Activated CD8-positive, alpha-beta T cell treated with anti-CD3 and anti-CD28 coated beads, Interleukin-2, amount 10 ng/mL, durations not matched to agents 7 days and 5 days (primary cell): ENCODE data around the gene OXSR1. TPM values are rescaled to one million over a fixed set of nuclear protein-coding genes. Genes with fewer than 3 reads are reported as not detected.
"Not testable (repeated sequence)": the region's sequence is repeated elsewhere in the genome, so short reads cannot be mapped to it uniquely, and the experiment has no call there.

ENCODE experiments used
- ATAC-seq: fragments of 150-1000 bp; cut with Tn5 transposase; one replicate; pipeline ENCODE4 v1.10.0; 2021; ENCODE audit warnings: moderate library complexity
- CTCF ChIA-PET: fragments of 350-600 bp; sonication (Branson Sonifier 250); formaldehyde crosslinking; loops from one replicate; lab custom pipeline; 2021; ENCODE audit warnings: antibody characterized with exemption; lab: Charles Lee
- POLR2A ChIA-PET: fragments of 350-600 bp; sonication (Branson Sonifier 250); formaldehyde crosslinking; loops from one replicate; lab custom pipeline; 2021; ENCODE audit warnings: antibody characterized with exemption; lab: Charles Lee
- DNase-seq: peaks from one replicate; pipeline ENCODE4 v3.0.0-alpha.2; 2020
- H3K27ac Mint-ChIP-seq: one replicate; pipeline ENCODE4 v1.8.0; 2021; ENCODE audit warnings: mild to moderate bottlenecking, mixed read lengths
- H3K27me3 Mint-ChIP-seq: one replicate; pipeline ENCODE4 v1.8.0; 2021; ENCODE audit warnings: low read depth, mixed read lengths
- H3K36me3 Mint-ChIP-seq: one replicate; pipeline ENCODE4 v1.8.0; 2021; ENCODE audit warnings: low read depth, mixed read lengths
- H3K4me1 Mint-ChIP-seq: one replicate; pipeline ENCODE4 v1.8.0; 2021; ENCODE audit warnings: low read depth, mixed read lengths
- H3K4me3 Mint-ChIP-seq: one replicate; pipeline ENCODE4 v1.8.0; 2021; ENCODE audit warnings: mild to moderate bottlenecking, mixed read lengths
- H3K9me3 Mint-ChIP-seq: one replicate; pipeline ENCODE4 v1.8.0; 2022; ENCODE audit warnings: mixed read lengths; ENCODE audit not compliant: insufficient read depth
- total RNA-seq, 2 experiments: library from RNA; stranded (reverse); gene quantifications; one replicate each; pipeline ENCODE4 v1.2.3, GENCODE V29; 2021

Gene OXSR1
- total RNA-seq, 2 experiments from 2014 or later: 56.9 to 60.3 TPM

GRCh38 chr3:38157595-38157994 is 7.7 kb upstream of the OXSR1 start:
- ChIA-PET CTCF (interaction anchor here (1.5 kb wide), 1 partner anchor 19 kb away, joined by 3 read pairs; the partner anchor contains the start of gene MYD88), POLR2A (interaction anchor here (0.7 to 0.9 kb wide), 2 partner anchors 9 to 21 kb away, joined by 3 to 4 read pairs; partner anchors contain the start of gene ACAA1)
- DNase-seq (no peak), ATAC-seq (no peak)
- Mint-ChIP-seq H3K36me3 (no peaks in the 10 kb centered on the region), H3K4me1 (peaks cover 23% of the 10 kb centered on the region), H3K27ac (no peak overlapping the region), H3K27me3 (peaks cover 2% of the 10 kb centered on the region), H3K4me3 (no peak overlapping the region), H3K9me3 (no peaks in the 10 kb centered on the region)

- ChIA-PET CTCF (interaction anchor here (1.5 kb wide), 1 partner anchor 20 kb away, joined by 3 read pairs; the partner anchor contains the start of gene MYD88), POLR2A (no interaction called here)
- no peak overlapping the region for H3K4me3 Mint-ChIP-seq
- DNase-seq (no peak), ATAC-seq (no peak)
- H3K36me3 Mint-ChIP-seq: no peaks in the 10 kb centered on the region
- peaks cover 23% of the 10 kb centered on the region for H3K4me1 Mint-ChIP-seq
- H3K9me3 Mint-ChIP-seq: no peaks in the 10 kb centered on the region
- H3K27ac Mint-ChIP-seq: no peak overlapping the region
- H3K27me3 Mint-ChIP-seq: peaks cover 2% of the 10 kb centered on the region
These were observed 6.9 kb upstream of the OXSR1 start for GRCh38 chr3:38158472-38158871.

- POLR2A ChIA-PET, H3K36me3 Mint-ChIP-seq, CTCF ChIA-PET, H3K27ac Mint-ChIP-seq, H3K27me3 Mint-ChIP-seq, ATAC-seq, DNase-seq, H3K4me3 Mint-ChIP-seq, H3K9me3 Mint-ChIP-seq: not testable (repeated sequence)
- peaks cover 17% of the 10 kb centered on the region for H3K4me1 Mint-ChIP-seq
These were observed 4.6 kb upstream of the OXSR1 start for GRCh38 chr3:38160704-38161103.

GRCh38 chr3:38163117-38163840 is 2.1 kb upstream of the OXSR1 start:
- Mint-ChIP-seq H3K4me1 (peaks cover 36% of the 10 kb centered on the region), H3K27ac (peak overlapping the region; percentile 100), H3K9me3 (no peaks in the 10 kb centered on the region), H3K36me3 (peaks cover 21% of the 10 kb centered on the region), H3K4me3 (peak overlapping the region; percentile 86), H3K27me3 (peaks cover 2% of the 10 kb centered on the region)
- DNase-seq (peak; percentile 50), ATAC-seq (no peak)
- CTCF ChIA-PET: interaction anchor here (0.7 to 4.0 kb wide), 21 partner anchors 9 to 837 kb away, joined by 3 to 50 read pairs (median 5); partner anchors contain the start of genes ACAA1 and MYD88
- POLR2A ChIA-PET: interaction anchor here (2.4 to 5.5 kb wide), 3 partner anchors 10 to 24 kb away, joined by 12 to 153 read pairs (median 57); partner anchors contain the start of genes ACAA1 and MYD88

GRCh38 chr3:38163841-38164642 is 1.3 kb upstream of the OXSR1 start:
- no peaks in the 10 kb centered on the region for H3K9me3 Mint-ChIP-seq

GRCh38 chr3:38164643-38164951 is 740 bp upstream of the OXSR1 start:
- H3K27ac Mint-ChIP-seq: peak overlapping the region; percentile 100
- DNase-seq (no peak), ATAC-seq (peak; percentile 42)
- H3K27me3 Mint-ChIP-seq: peaks cover 2% of the 10 kb centered on the region
- POLR2A ChIA-PET: interaction anchor here (0.6 to 5.5 kb wide), 17 partner anchors 9 to 1183 kb away, joined by 3 to 153 read pairs (median 7); partner anchors contain the start of genes ACAA1, DLEC1, EXOG and MYD88
- peak overlapping the region; percentile 86 for H3K4me3 Mint-ChIP-seq
- CTCF ChIA-PET: interaction anchor here (0.7 to 4.0 kb wide), 21 partner anchors 8 to 487 kb away, joined by 3 to 50 read pairs (median 5); partner anchors contain the start of genes ACAA1, EXOG, MYD88 and XYLB
- H3K36me3 Mint-ChIP-seq: peaks cover 24% of the 10 kb centered on the region
- H3K4me1 Mint-ChIP-seq: peaks cover 46% of the 10 kb centered on the region
- no peaks in the 10 kb centered on the region for H3K9me3 Mint-ChIP-seq

More at GRCh38 chr3:38163841-38164642, 1.3 kb upstream of the OXSR1 start:
- ATAC-seq (no peak), DNase-seq (no peak)
- H3K4me1 Mint-ChIP-seq: peaks cover 43% of the 10 kb centered on the region
- peaks cover 21% of the 10 kb centered on the region for H3K36me3 Mint-ChIP-seq
- CTCF ChIA-PET: interaction anchor here (0.7 to 4.0 kb wide), 30 partner anchors 8 to 836 kb away, joined by 3 to 50 read pairs (median 4); partner anchors contain the start of genes ACAA1, EXOG, MYD88 and XYLB
- peaks cover 2% of the 10 kb centered on the region for H3K27me3 Mint-ChIP-seq
- POLR2A ChIA-PET: interaction anchor here (0.6 to 5.5 kb wide), 14 partner anchors 9 to 1184 kb away, joined by 3 to 153 read pairs (median 8); partner anchors contain the start of genes ACAA1, DLEC1, MYD88 and XYLB
- H3K4me3 Mint-ChIP-seq: peak overlapping the region; percentile 86
- peak overlapping the region; percentile 100 for H3K27ac Mint-ChIP-seq

GRCh38 chr3:38165722-38166387 is 518 bp downstream of the OXSR1 start:
- peak; percentile 2 for ATAC-seq

GRCh38 chr3:38167591-38167990 is 2.3 kb downstream of the OXSR1 start:
- Mint-ChIP-seq H3K36me3 (peaks cover 31% of the 10 kb centered on the region), H3K27me3 (no peaks in the 10 kb centered on the region), H3K4me1 (peaks cover 61% of the 10 kb centered on the region), H3K9me3 (no peaks in the 10 kb centered on the region), H3K4me3 (peak overlapping the region; percentile 86), H3K27ac (no peak overlapping the region)
- ChIA-PET CTCF (no interaction called here), POLR2A (interaction anchor here (5.5 kb wide), 1 partner anchor 28 kb away, joined by 153 read pairs; the partner anchor contains the start of genes ACAA1 and MYD88)
- no peak for DNase-seq
- ATAC-seq: no peak

More at GRCh38 chr3:38165722-38166387, 518 bp downstream of the OXSR1 start:
- peaks cover 49% of the 10 kb centered on the region for H3K4me1 Mint-ChIP-seq
- H3K9me3 Mint-ChIP-seq: no peaks in the 10 kb centered on the region
- CTCF ChIA-PET: interaction anchor here (1.7 to 4.0 kb wide), 6 partner anchors 13 to 37 kb away, joined by 4 to 50 read pairs (median 18); partner anchors contain the start of genes ACAA1 and MYD88
- H3K27ac Mint-ChIP-seq: peak overlapping the region; percentile 100
- POLR2A ChIA-PET: interaction anchor here (0.8 to 5.5 kb wide), 14 partner anchors 8 to 331 kb away, joined by 3 to 153 read pairs (median 8); partner anchors contain the start of genes ACAA1, DLEC1, EXOG and MYD88
- H3K36me3 Mint-ChIP-seq: peaks cover 31% of the 10 kb centered on the region
- no peaks in the 10 kb centered on the region for H3K27me3 Mint-ChIP-seq
- H3K4me3 Mint-ChIP-seq: peak overlapping the region; percentile 86
- no peak for DNase-seq

GRCh38 chr3:38168151-38169026 is 3.1 kb downstream of the OXSR1 start:
- peaks cover 31% of the 10 kb centered on the region for H3K36me3 Mint-ChIP-seq
- H3K27me3 Mint-ChIP-seq: no peaks in the 10 kb centered on the region
- no peak for DNase-seq
- CTCF ChIA-PET: no interaction called here
- POLR2A ChIA-PET: no interaction called here
- no peak overlapping the region for H3K4me3 Mint-ChIP-seq
- H3K27ac Mint-ChIP-seq: no peak overlapping the region
- peaks cover 62% of the 10 kb centered on the region for H3K4me1 Mint-ChIP-seq
- no peaks in the 10 kb centered on the region for H3K9me3 Mint-ChIP-seq
- no peak for ATAC-seq

- Mint-ChIP-seq H3K36me3 (peaks cover 31% of the 10 kb centered on the region), H3K27ac (no peak overlapping the region), H3K9me3 (no peaks in the 10 kb centered on the region), H3K27me3 (no peaks in the 10 kb centered on the region), H3K4me3 (no peak overlapping the region), H3K4me1 (peaks cover 62% of the 10 kb centered on the region)
- DNase-seq: no peak
- POLR2A ChIA-PET: no interaction called here
- CTCF ChIA-PET: no interaction called here
- no peak for ATAC-seq
These were observed 3.6 kb downstream of the OXSR1 start for GRCh38 chr3:38169027-38169317.
